SK-N-MC (cell line): ENCODE results near the gene GABRG3.

ENCODE experiments used
- EZH2 ChIP-seq: fragments of 200-600 bp; sonication (generic); IDR thresholded peaks from one replicate; pipeline ENCODE4 v1.6.1; 2017; ENCODE audit warnings: antibody characterized with exemption
- FOXP2 ChIP-seq: optimal IDR thresholded peaks from 2 replicates; pipeline ENCODE3; 2011; ENCODE audit warnings: mild to moderate bottlenecking, moderate library complexity; ENCODE audit not compliant: insufficient read depth; ENCODE audit errors: extremely low read length, control extremely low read depth
- POLR2AphosphoS5 ChIP-seq: IDR thresholded peaks from 2 replicates; pipeline ENCODE4 v1.6.1; 2012; ENCODE audit warnings: mild to moderate bottlenecking, low read depth, low read length, borderline replicate concordance

GRCh38 chr15:26985050-26985449 lies 14.1 kb downstream of the GABRG3 start:
- TF ChIP-seq EZH2 (no peak), POLR2AphosphoS5 (no peak), FOXP2 (no peak)
